ENCODE measurements around the gene BMP7.

The BMP7 gene

GRCh38 chr20:57173041-57173440 is 93.4 kb downstream of the BMP7 start:
- no peaks in the 10 kb centered on the region for H3K4me1 ChIP-seq (ENCODE audit: insufficient read depth, low read length, poor library complexity, severe bottlenecking)
- H3K9me3 ChIP-seq (ENCODE audit: insufficient read depth, low read depth, low read length): no peaks in the 10 kb centered on the region
- no peaks in the 10 kb centered on the region for H3K79me2 ChIP-seq (ENCODE audit: insufficient read depth, low read length)
- H3K36me3 ChIP-seq (ENCODE audit: insufficient read depth, low read length): no peaks in the 10 kb centered on the region
- H3K4me3 ChIP-seq (ENCODE audit: low read length, poor library complexity, severe bottlenecking): no peak overlapping the region
- H3K4me2 ChIP-seq (ENCODE audit: low read depth, low read length, poor library complexity, severe bottlenecking): no peak overlapping the region
- H3K9ac ChIP-seq (ENCODE audit: low read depth, low read length, poor library complexity, severe bottlenecking): no peak overlapping the region
- H3F3A ChIP-seq (ENCODE audit: low read depth): no peaks in the 10 kb centered on the region
- TF ChIP-seq EZH2phosphoT487 (IDR thresholded peaks at IDR 0.05; ENCODE audit: borderline replicate concordance) (no peak), CTCF (conservative IDR thresholded peaks at IDR 0.05; ENCODE audit: low read length) (no peak)
- H3K27me3 ChIP-seq (ENCODE audit: insufficient read depth, low read length, poor library complexity, severe bottlenecking): no peaks in the 10 kb centered on the region
- H4K20me1 ChIP-seq (ENCODE audit: insufficient read depth, low read length, poor library complexity, severe bottlenecking): no peaks in the 10 kb centered on the region
- H2AFZ ChIP-seq (ENCODE audit: low read length): no peak overlapping the region
- H3K9me2 ChIP-seq (replicated peaks; ENCODE audit: low read depth, low read length): no peaks in the 10 kb centered on the region

- Histone ChIP-seq H3K36me3 (ENCODE audit: insufficient read depth, low read length) (no peaks in the 10 kb centered on the region), H3K27me3 (ENCODE audit: insufficient read depth, low read length, poor library complexity, severe bottlenecking) (no peaks in the 10 kb centered on the region), H3K9ac (ENCODE audit: low read depth, low read length, poor library complexity, severe bottlenecking) (no peak overlapping the region), H3K9me2 (replicated peaks; ENCODE audit: low read depth, low read length) (no peaks in the 10 kb centered on the region), H3K79me2 (ENCODE audit: insufficient read depth, low read length) (no peaks in the 10 kb centered on the region), H3K4me2 (ENCODE audit: low read depth, low read length, poor library complexity, severe bottlenecking) (no peak overlapping the region), H4K20me1 (ENCODE audit: insufficient read depth, low read length, poor library complexity, severe bottlenecking) (no peaks in the 10 kb centered on the region), H3F3A (ENCODE audit: low read depth) (no peaks in the 10 kb centered on the region), H2AFZ (ENCODE audit: low read length) (no peak overlapping the region), H3K9me3 (ENCODE audit: insufficient read depth, low read depth, low read length) (no peaks in the 10 kb centered on the region; the same call in 1 of the 2 replicates), H3K4me3 (ENCODE audit: low read length, poor library complexity, severe bottlenecking) (no peak overlapping the region), H3K4me1 (ENCODE audit: insufficient read depth, low read length, poor library complexity, severe bottlenecking) (no peaks in the 10 kb centered on the region)
- TF ChIP-seq CTCF (conservative IDR thresholded peaks at IDR 0.05; ENCODE audit: low read length): no peak
- no peak for TF ChIP-seq EZH2phosphoT487 (IDR thresholded peaks at IDR 0.05; ENCODE audit: borderline replicate concordance)
These were observed 96.1 kb downstream of the BMP7 start for GRCh38 chr20:57170343-57170742.

- Histone ChIP-seq H3K36me3 (ENCODE audit: insufficient read depth, low read length) (no peaks in the 10 kb centered on the region), H3K4me2 (ENCODE audit: low read depth, low read length, poor library complexity, severe bottlenecking) (no peak overlapping the region), H3K27me3 (ENCODE audit: insufficient read depth, low read length, poor library complexity, severe bottlenecking) (no peaks in the 10 kb centered on the region), H4K20me1 (ENCODE audit: insufficient read depth, low read length, poor library complexity, severe bottlenecking) (no peaks in the 10 kb centered on the region), H3K9me2 (replicated peaks; ENCODE audit: low read depth, low read length) (no peaks in the 10 kb centered on the region), H3K9ac (ENCODE audit: low read depth, low read length, poor library complexity, severe bottlenecking) (no peak overlapping the region), H3K79me2 (ENCODE audit: insufficient read depth, low read length) (no peaks in the 10 kb centered on the region), H3K9me3 (ENCODE audit: insufficient read depth, low read depth, low read length) (no peaks in the 10 kb centered on the region; the same call in 1 of the 2 replicates), H3K4me1 (ENCODE audit: insufficient read depth, low read length, poor library complexity, severe bottlenecking) (no peaks in the 10 kb centered on the region), H3F3A (ENCODE audit: low read depth) (no peaks in the 10 kb centered on the region), H2AFZ (ENCODE audit: low read length) (no peak overlapping the region), H3K4me3 (ENCODE audit: low read length, poor library complexity, severe bottlenecking) (no peak overlapping the region)
- TF ChIP-seq EZH2phosphoT487 (IDR thresholded peaks at IDR 0.05; ENCODE audit: borderline replicate concordance): no peak
- TF ChIP-seq CTCF (conservative IDR thresholded peaks at IDR 0.05; ENCODE audit: low read length): no peak
These were observed 97.3 kb downstream of the BMP7 start for GRCh38 chr20:57169162-57169561.
